ENCODE results near the gene SCNN1A.
A peak's percentile ranks its signal among the peaks of the same experiment; 100 is the strongest.

SCNN1A gene

GRCh38 chr12:6368906-6369525 is 6.3 kb downstream of the SCNN1A start:
- DNase-seq (ENCODE audit: low spot score): no peak

GRCh38 chr12:6367969-6368892 is 7.1 kb downstream of the SCNN1A start:
- DNase-seq (ENCODE audit: low spot score): no peak

- DNase-seq (ENCODE audit: low spot score): no peak
These were observed 8.0 kb downstream of the SCNN1A start for GRCh38 chr12:6367065-6367968.

- DNase-seq (ENCODE audit: low spot score): peak; percentile 46
These were observed 11.4 kb downstream of the SCNN1A start for GRCh38 chr12:6364044-6364374.

GRCh38 chr12:6363330-6364043 is 11.9 kb downstream of the SCNN1A start:
- peak; percentile 96 for DNase-seq (ENCODE audit: low spot score)

- DNase-seq (ENCODE audit: low spot score): no peak
These were observed 12.4 kb downstream of the SCNN1A start for GRCh38 chr12:6363010-6363329.

- DNase-seq (ENCODE audit: low spot score): no peak
These were observed 13.0 kb downstream of the SCNN1A start for GRCh38 chr12:6362403-6362802.

- no peak for DNase-seq (ENCODE audit: low spot score)
These were observed 13.5 kb downstream of the SCNN1A start for GRCh38 chr12:6361834-6362233.

- DNase-seq (ENCODE audit: low spot score): no peak
These were observed 14.5 kb downstream of the SCNN1A start for GRCh38 chr12:6360578-6361490.

GRCh38 chr12:6360080-6360571 is 15.2 kb downstream of the SCNN1A start:
- no peak for DNase-seq (ENCODE audit: low spot score)

GRCh38 chr12:6358881-6359280 is 16.5 kb downstream of the SCNN1A start:
- DNase-seq (ENCODE audit: low spot score): no peak

- DNase-seq (ENCODE audit: low spot score): no peak
These were observed 19.0 kb downstream of the SCNN1A start for GRCh38 chr12:6356374-6356820.

GRCh38 chr12:6355491-6356373 is 19.6 kb downstream of the SCNN1A start:
- no peak for DNase-seq (ENCODE audit: low spot score)

- DNase-seq (ENCODE audit: low spot score): no peak
These were observed 20.6 kb downstream of the SCNN1A start for GRCh38 chr12:6354495-6355393.

- no peak for DNase-seq (ENCODE audit: low spot score)
These were observed 22.9 kb downstream of the SCNN1A start for GRCh38 chr12:6352193-6353173.

- DNase-seq (ENCODE audit: low spot score): no peak
These were observed 23.7 kb downstream of the SCNN1A start for GRCh38 chr12:6351622-6352021.
